Astrocyte (in vitro differentiated cells and primary cell): ENCODE data around the gene SUMO3. TPM values are rescaled to one million over a fixed set of nuclear protein-coding genes. Genes with fewer than 3 reads are reported as not detected.

Experiments
- DNase-seq: peaks from one replicate; pipeline ENCODE4 v3.0.0-alpha.2; 2010; ENCODE audit warnings: low read depth
- FAIRE-seq: peaks from 2 replicates; lab custom pipeline; 2011; peaks lifted over from hg19 to GRCh38; lab: Jason Lieb, UNC
- H2AFZ ChIP-seq: 2 replicates; pipeline ENCODE4 v1.6.0; 2012; ENCODE audit warnings: low read depth, low read length, inconsistent platforms
- H3K27ac ChIP-seq: 2 replicates; pipeline ENCODE4 v1.5.1; 2011; ENCODE audit warnings: low read depth, low read length, inconsistent platforms
- H3K27me3 ChIP-seq: 2 replicates; pipeline ENCODE4 v1.6.0; 2011; ENCODE audit warnings: low read length, inconsistent platforms; ENCODE audit not compliant: insufficient read depth
- H3K36me3 ChIP-seq: 2 replicates; pipeline ENCODE4 v1.5.1; 2011; ENCODE audit warnings: low read length, inconsistent platforms; ENCODE audit not compliant: insufficient read depth
- H3K4me1 ChIP-seq: 2 replicates; pipeline ENCODE4 v1.5.1; 2011; ENCODE audit warnings: low read length, inconsistent platforms; ENCODE audit not compliant: insufficient read depth
- H3K4me2 ChIP-seq: 2 replicates; pipeline ENCODE4 v1.6.0; 2012; ENCODE audit warnings: low read length, inconsistent platforms
- H3K4me3 ChIP-seq: 2 replicates; pipeline ENCODE4 v1.5.1; 2011; ENCODE audit warnings: low read depth, mild to moderate bottlenecking, low read length, inconsistent platforms; ENCODE audit not compliant: insufficient read depth
- H3K79me2 ChIP-seq: 2 replicates; pipeline ENCODE4 v1.6.0; 2012; ENCODE audit warnings: mild to moderate bottlenecking, low read length, inconsistent platforms; ENCODE audit not compliant: insufficient read depth
- H3K9ac ChIP-seq: 2 replicates; pipeline ENCODE4 v1.6.0; 2012; ENCODE audit warnings: mild to moderate bottlenecking, low read length, inconsistent platforms
- H3K9me3 ChIP-seq: 2 replicates; pipeline ENCODE4 v1.5.1; 2012; ENCODE audit warnings: low read depth, mild to moderate bottlenecking, low read length, inconsistent platforms; ENCODE audit not compliant: insufficient read depth
- H4K20me1 ChIP-seq: 2 replicates; pipeline ENCODE4 v1.6.0; 2012; ENCODE audit warnings: low read length, inconsistent platforms; ENCODE audit not compliant: insufficient read depth
- H3K27ac Mint-ChIP-seq: one replicate; pipeline ENCODE4 v1.8.0; 2021; ENCODE audit warnings: mild to moderate bottlenecking, mixed read lengths; ENCODE audit not compliant: unreplicated experiment
- H3K27me3 Mint-ChIP-seq: one replicate; pipeline ENCODE4 v1.8.0; 2021; ENCODE audit warnings: low read depth, mixed read lengths; ENCODE audit not compliant: unreplicated experiment
- H3K36me3 Mint-ChIP-seq: one replicate; pipeline ENCODE4 v1.8.0; 2021; ENCODE audit warnings: low read depth, mixed read lengths; ENCODE audit not compliant: unreplicated experiment
- H3K4me1 Mint-ChIP-seq: one replicate; pipeline ENCODE4 v1.8.0; 2021; ENCODE audit warnings: low read depth, mixed read lengths; ENCODE audit not compliant: unreplicated experiment
- H3K4me3 Mint-ChIP-seq: one replicate; pipeline ENCODE4 v1.8.0; 2021; ENCODE audit warnings: mild to moderate bottlenecking, moderate library complexity, mixed read lengths; ENCODE audit not compliant: unreplicated experiment
- H3K9me3 Mint-ChIP-seq: one replicate; pipeline ENCODE4 v1.8.0; 2021; ENCODE audit warnings: mild to moderate bottlenecking, mixed read lengths; ENCODE audit not compliant: unreplicated experiment
- CTCF ChIP-seq: IDR thresholded peaks from 2 replicates; pipeline ENCODE4 v1.5.1; 2011; ENCODE audit warnings: low read depth, mild to moderate bottlenecking, inconsistent platforms, low read length, moderate library complexity; ENCODE audit not compliant: insufficient read depth
- EZH2 ChIP-seq: IDR thresholded peaks from 2 replicates; pipeline ENCODE4 v1.6.1; 2012; ENCODE audit warnings: mild to moderate bottlenecking, low read length, inconsistent platforms; ENCODE audit not compliant: insufficient read depth
- total RNA-seq: library from RNA; stranded (reverse); gene quantifications from 2 replicates; pipeline ENCODE4 v1.2.1, GENCODE V29; 2021

SUMO3 gene
- total RNA-seq, 1 donor from 2014 or later, result 83.5 TPM

- no peaks in the 10 kb centered on the region for H3K36me3 Mint-ChIP-seq
- no peaks in the 10 kb centered on the region for H4K20me1 ChIP-seq
- H3K4me3 ChIP-seq, result no peak overlapping the region
- no peaks in the 10 kb centered on the region for H3K27me3 ChIP-seq
- no peak overlapping the region for H3K27ac Mint-ChIP-seq
- TF ChIP-seq CTCF, result no peak
- TF ChIP-seq EZH2, result no peak
- no peaks in the 10 kb centered on the region for H3K36me3 ChIP-seq
- H3K4me3 Mint-ChIP-seq, result no peak overlapping the region
- H2AFZ ChIP-seq, result no peak overlapping the region
- no peak overlapping the region for H3K27ac ChIP-seq
- H3K4me2 ChIP-seq, result no peak overlapping the region
- no peaks in the 10 kb centered on the region for H3K9me3 ChIP-seq
- peaks cover 32% of the 10 kb centered on the region for H3K27me3 Mint-ChIP-seq
- no peaks in the 10 kb centered on the region for H3K79me2 ChIP-seq
- no peaks in the 10 kb centered on the region for H3K4me1 Mint-ChIP-seq
- DNase-seq, result no peak
- H3K4me1 ChIP-seq, result no peaks in the 10 kb centered on the region
- FAIRE-seq, result no peak
- peaks cover 11% of the 10 kb centered on the region for H3K9me3 Mint-ChIP-seq
- H3K9ac ChIP-seq, result no peak overlapping the region
These were observed 58.9 kb downstream of the SUMO3 start for GRCh38 chr21:44758781-44759627.

- H3K4me2 ChIP-seq, result no peak overlapping the region
- H3K36me3 ChIP-seq, result no peaks in the 10 kb centered on the region
- no peak overlapping the region for H3K27ac Mint-ChIP-seq
- DNase-seq (no peak), FAIRE-seq (no peak)
- H3K9me3 Mint-ChIP-seq, result peaks cover 14% of the 10 kb centered on the region
- no peaks in the 10 kb centered on the region for H3K36me3 Mint-ChIP-seq
- H3K27me3 Mint-ChIP-seq, result peaks cover 39% of the 10 kb centered on the region
- H3K9me3 ChIP-seq, result no peaks in the 10 kb centered on the region
- H3K4me3 Mint-ChIP-seq, result no peak overlapping the region
- H2AFZ ChIP-seq, result no peak overlapping the region
- H3K9ac ChIP-seq, result no peak overlapping the region
- TF ChIP-seq CTCF, result no peak
- TF ChIP-seq EZH2, result no peak
- H3K4me1 Mint-ChIP-seq, result no peaks in the 10 kb centered on the region
- H3K4me1 ChIP-seq, result no peaks in the 10 kb centered on the region
- H3K79me2 ChIP-seq, result no peaks in the 10 kb centered on the region
- H3K27me3 ChIP-seq, result no peaks in the 10 kb centered on the region
- no peak overlapping the region for H3K27ac ChIP-seq
- no peak overlapping the region for H3K4me3 ChIP-seq
- H4K20me1 ChIP-seq, result no peaks in the 10 kb centered on the region
These were observed 59.7 kb downstream of the SUMO3 start for GRCh38 chr21:44758141-44758561.

- no peaks in the 10 kb centered on the region for H3K36me3 Mint-ChIP-seq
- TF ChIP-seq CTCF, result no peak
- TF ChIP-seq EZH2, result no peak
- H4K20me1 ChIP-seq, result no peaks in the 10 kb centered on the region
These were observed 60.1 kb downstream of the SUMO3 start for GRCh38 chr21:44757731-44758130.

More at GRCh38 chr21:44757731-44758130, 60.1 kb downstream of the SUMO3 start:
- H3K4me3 Mint-ChIP-seq, result no peak overlapping the region
- no peak overlapping the region for H3K27ac Mint-ChIP-seq
- Histone ChIP-seq H3K4me2 (no peak overlapping the region), H3K9me3 (no peaks in the 10 kb centered on the region), H3K4me1 (no peaks in the 10 kb centered on the region), H3K36me3 (no peaks in the 10 kb centered on the region), H3K79me2 (no peaks in the 10 kb centered on the region), H3K27me3 (no peaks in the 10 kb centered on the region), H3K9ac (no peak overlapping the region), H3K27ac (no peak overlapping the region), H2AFZ (no peak overlapping the region), H3K4me3 (no peak overlapping the region)
- DNase-seq, result no peak
- H3K4me1 Mint-ChIP-seq, result no peaks in the 10 kb centered on the region
- H3K27me3 Mint-ChIP-seq, result peaks cover 43% of the 10 kb centered on the region
- peaks cover 14% of the 10 kb centered on the region for H3K9me3 Mint-ChIP-seq
- FAIRE-seq, result no peak
